Measurements from ENCODE around the gene ZMYND15. TPM values are rescaled to one million over a fixed set of nuclear protein-coding genes. Genes with fewer than 3 reads are reported as not detected.

ZMYND15 gene
- total and polyA plus RNA-seq, 2 of the 13 experiments (the other 11 are each of a cell fraction or from before 2014, with no cell fraction given), result 0.24 to 2.7 TPM

DNA sequence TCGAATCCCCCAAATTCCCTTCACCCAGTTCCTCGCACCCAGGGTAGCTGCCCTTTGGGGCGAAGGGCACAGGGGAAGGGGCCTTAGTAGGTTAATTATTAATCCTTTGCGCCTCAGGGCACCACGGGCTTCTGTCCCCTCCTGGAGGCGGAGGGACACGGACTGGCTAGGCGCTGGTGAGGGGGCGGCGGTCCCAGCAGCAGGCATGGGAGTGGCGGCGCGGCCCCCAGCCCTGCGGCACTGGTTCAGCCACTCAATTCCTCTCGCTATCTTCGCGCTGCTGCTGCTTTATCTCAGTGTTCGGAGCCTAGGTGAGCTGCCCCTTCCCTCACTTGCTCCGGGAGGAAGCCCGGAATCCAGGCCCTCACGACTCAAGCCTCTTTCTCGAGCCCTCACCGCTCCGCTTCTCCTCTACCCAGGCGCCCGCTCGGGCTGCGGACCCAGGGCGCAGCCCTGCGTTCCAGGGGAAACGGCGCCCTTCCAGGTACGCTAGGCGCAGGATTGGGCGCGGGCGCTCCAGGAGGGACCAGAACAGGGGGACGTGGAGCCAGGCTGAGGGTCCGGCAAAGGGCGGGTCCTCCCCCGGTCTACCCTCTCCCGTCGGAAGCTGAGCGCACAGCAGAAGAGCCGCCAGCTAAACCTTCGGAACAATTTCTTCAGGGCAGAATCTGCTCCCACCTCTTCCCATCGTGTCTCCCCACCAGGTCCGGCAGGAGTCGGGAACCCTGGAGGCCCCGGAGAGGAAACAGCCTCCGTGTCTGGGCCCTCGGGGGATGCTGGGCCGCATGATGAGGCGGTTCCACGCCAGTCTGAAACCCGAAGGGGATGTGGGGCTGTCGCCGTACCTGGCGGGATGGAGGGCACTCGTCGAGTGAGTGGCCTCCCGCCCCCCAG, 49.4 kb downstream of the ZMYND15 start, which contains the start of gene GLTPD2 (continued):
- TF ChIP-seq, protein P1, sequence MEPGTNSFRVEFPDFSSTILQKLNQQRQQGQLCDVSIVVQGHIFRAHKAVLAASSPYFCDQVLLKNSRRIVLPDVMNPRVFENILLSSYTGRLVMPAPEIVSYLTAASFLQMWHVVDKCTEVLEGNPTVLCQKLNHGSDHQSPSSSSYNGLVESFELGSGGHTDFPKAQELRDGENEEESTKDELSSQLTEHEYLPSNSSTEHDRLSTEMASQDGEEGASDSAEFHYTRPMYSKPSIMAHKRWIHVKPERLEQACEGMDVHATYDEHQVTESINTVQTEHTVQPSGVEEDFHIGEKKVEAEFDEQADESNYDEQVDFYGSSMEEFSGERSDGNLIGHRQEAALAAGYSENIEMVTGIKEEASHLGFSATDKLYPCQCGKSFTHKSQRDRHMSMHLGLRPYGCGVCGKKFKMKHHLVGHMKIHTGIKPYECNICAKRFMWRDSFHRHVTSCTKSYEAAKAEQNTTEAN (CRISPR knock-in tag; conservative IDR thresholded peaks at IDR 0.05), result no peak
- TF ChIP-seq ZNF138 (CRISPR knock-in tag; IDR thresholded peaks at IDR 0.05; ENCODE audit: low read depth), result no peak; the same call in 1 of the 2 replicates
- TF ChIP-seq ZNF549 (CRISPR knock-in tag; IDR thresholded peaks at IDR 0.05), result no peak
- TF ChIP-seq, protein P2, sequence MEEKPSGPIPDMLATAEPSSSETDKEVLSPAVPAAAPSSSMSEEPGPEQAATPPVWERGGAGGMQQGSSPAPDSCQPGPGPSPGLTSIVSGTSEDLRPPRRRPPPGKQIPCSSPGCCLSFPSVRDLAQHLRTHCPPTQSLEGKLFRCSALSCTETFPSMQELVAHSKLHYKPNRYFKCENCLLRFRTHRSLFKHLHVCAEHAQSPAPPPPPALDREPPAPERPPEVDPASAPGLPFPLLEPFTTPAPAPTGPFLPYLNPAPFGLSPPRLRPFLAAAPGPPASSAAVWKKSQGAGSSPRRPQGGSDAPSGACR (CRISPR knock-in tag; IDR thresholded peaks at IDR 0.05), result 0 out of 2 replicates have a peak, but pooled peaks have one; percentile 76
- peak; percentile 80 for TF ChIP-seq RXRA (CRISPR knock-in tag; IDR thresholded peaks at IDR 0.05)
- TF ChIP-seq MBD4 (IDR thresholded peaks at IDR 0.05; ENCODE audit: borderline replicate concordance, low read length), result no peak
- peak; percentile 57 for TF ChIP-seq PHF21A (CRISPR knock-in tag; IDR thresholded peaks at IDR 0.05)
- TF ChIP-seq, protein P3, sequence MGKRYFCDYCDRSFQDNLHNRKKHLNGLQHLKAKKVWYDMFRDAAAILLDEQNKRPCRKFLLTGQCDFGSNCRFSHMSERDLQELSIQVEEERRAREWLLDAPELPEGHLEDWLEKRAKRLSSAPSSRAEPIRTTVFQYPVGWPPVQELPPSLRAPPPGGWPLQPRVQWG (CRISPR knock-in tag; IDR thresholded peaks at IDR 0.05; ENCODE audit: borderline replicate concordance, low read depth), result 0 out of 2 replicates have a peak, but pooled peaks have one; percentile 28
- no peak; the same call in 1 of the 2 replicates for TF ChIP-seq HDAC2 (CRISPR knock-in tag; IDR thresholded peaks at IDR 0.05)
- no peak for TF ChIP-seq ZBTB21 (CRISPR knock-in tag; IDR thresholded peaks at IDR 0.05)
- peak; percentile 41; the same call in 1 of the 2 replicates for TF ChIP-seq TBX2 (CRISPR knock-in tag; IDR thresholded peaks at IDR 0.05; ENCODE audit: borderline replicate concordance)
- no peak for TF ChIP-seq SIX1 (CRISPR knock-in tag; IDR thresholded peaks at IDR 0.05; ENCODE audit: borderline replicate concordance)
- TF ChIP-seq, protein P4, sequence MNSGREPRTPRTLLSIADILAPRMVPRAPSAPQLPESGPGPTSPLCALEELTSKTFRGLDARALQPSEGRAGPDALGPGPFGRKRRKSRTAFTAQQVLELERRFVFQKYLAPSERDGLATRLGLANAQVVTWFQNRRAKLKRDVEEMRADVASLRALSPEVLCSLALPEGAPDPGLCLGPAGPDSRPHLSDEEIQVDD (CRISPR knock-in tag; IDR thresholded peaks at IDR 0.05; ENCODE audit: borderline replicate concordance), result no peak
- no peak for TF ChIP-seq ZSCAN29 (CRISPR knock-in tag; conservative IDR thresholded peaks at IDR 0.05)
- TF ChIP-seq ZNF615 (CRISPR knock-in tag; IDR thresholded peaks at IDR 0.05; ENCODE audit: borderline replicate concordance), result peak; percentile 91; the same call in 1 of the 2 replicates
- peak; percentile 62 for TF ChIP-seq KDM3A (CRISPR knock-in tag; IDR thresholded peaks at IDR 0.05; ENCODE audit: low read depth)
- no peak for TF ChIP-seq TBP (CRISPR knock-in tag; IDR thresholded peaks at IDR 0.05)
- TF ChIP-seq, protein P5, sequence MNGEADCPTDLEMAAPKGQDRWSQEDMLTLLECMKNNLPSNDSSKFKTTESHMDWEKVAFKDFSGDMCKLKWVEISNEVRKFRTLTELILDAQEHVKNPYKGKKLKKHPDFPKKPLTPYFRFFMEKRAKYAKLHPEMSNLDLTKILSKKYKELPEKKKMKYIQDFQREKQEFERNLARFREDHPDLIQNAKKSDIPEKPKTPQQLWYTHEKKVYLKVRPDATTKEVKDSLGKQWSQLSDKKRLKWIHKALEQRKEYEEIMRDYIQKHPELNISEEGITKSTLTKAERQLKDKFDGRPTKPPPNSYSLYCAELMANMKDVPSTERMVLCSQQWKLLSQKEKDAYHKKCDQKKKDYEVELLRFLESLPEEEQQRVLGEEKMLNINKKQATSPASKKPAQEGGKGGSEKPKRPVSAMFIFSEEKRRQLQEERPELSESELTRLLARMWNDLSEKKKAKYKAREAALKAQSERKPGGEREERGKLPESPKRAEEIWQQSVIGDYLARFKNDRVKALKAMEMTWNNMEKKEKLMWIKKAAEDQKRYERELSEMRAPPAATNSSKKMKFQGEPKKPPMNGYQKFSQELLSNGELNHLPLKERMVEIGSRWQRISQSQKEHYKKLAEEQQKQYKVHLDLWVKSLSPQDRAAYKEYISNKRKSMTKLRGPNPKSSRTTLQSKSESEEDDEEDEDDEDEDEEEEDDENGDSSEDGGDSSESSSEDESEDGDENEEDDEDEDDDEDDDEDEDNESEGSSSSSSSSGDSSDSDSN (CRISPR knock-in tag; IDR thresholded peaks at IDR 0.05), result peak; percentile 86
- TF ChIP-seq ZSCAN9 (CRISPR knock-in tag; IDR thresholded peaks at IDR 0.05; ENCODE audit: borderline replicate concordance), result peak; percentile 30; the same call in 1 of the 2 replicates
- TF ChIP-seq KLF13 (CRISPR knock-in tag; IDR thresholded peaks at IDR 0.05), result no peak
- TF ChIP-seq ZNF543 (CRISPR knock-in tag; IDR thresholded peaks at IDR 0.05), result peak; percentile 53; the same call in 1 of the 2 replicates
- peak; percentile 39; the same call in 1 of the 2 replicates for TF ChIP-seq ELF3 (CRISPR knock-in tag; IDR thresholded peaks at IDR 0.05)
- peak; percentile 91 for TF ChIP-seq MED1 (CRISPR knock-in tag; IDR thresholded peaks at IDR 0.05)
- TF ChIP-seq ZNF264 (CRISPR knock-in tag; IDR thresholded peaks at IDR 0.05), result peak; percentile 19; the same call in 1 of the 2 replicates
